22Rv1 (cell line): Measurements from ENCODE around the gene COPS9.
A peak's percentile ranks its signal among the peaks of the same experiment; 100 is the strongest.

Source experiments
- H3K27ac ChIP-seq: fragments of 450-650 bp; 2 replicates; pipeline ENCODE4 v1.5.1; 2017
- ZFX ChIP-seq: fragments of 450-650 bp; IDR thresholded peaks from 2 replicates; pipeline ENCODE4 v1.6.1; 2017; ENCODE audit warnings: antibody characterized with exemption, borderline replicate concordance
- TF ChIP-seq, protein P1 (sequence below): fragments of 450-650 bp; IDR thresholded peaks from 2 replicates; pipeline ENCODE4 v1.5.1; 2017; ENCODE audit warnings: mild to moderate bottlenecking

Gene COPS9

DNA sequence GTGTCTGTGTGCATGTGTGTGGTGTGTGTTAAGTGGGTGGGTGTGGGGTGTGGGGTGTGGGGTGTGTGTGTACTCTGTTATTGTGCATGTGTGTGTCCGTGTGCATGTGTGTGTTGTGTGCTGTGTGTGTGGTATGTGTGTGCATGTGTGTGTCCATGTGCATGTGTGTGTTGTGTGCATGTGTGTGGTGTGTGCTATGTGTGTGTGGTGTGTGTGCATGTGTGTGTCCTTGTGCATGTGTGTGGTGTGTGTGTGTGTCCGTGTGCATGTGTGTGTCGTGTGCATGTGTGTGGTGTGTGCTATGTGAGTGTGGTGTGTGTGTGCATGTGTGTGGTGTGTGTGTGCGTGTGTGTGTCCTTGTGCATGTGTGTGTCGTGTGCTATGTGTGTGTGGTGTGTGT is 11.3 kb upstream of the COPS9 start:
- no peak overlapping the region for H3K27ac ChIP-seq
- TF ChIP-seq, protein P1, sequence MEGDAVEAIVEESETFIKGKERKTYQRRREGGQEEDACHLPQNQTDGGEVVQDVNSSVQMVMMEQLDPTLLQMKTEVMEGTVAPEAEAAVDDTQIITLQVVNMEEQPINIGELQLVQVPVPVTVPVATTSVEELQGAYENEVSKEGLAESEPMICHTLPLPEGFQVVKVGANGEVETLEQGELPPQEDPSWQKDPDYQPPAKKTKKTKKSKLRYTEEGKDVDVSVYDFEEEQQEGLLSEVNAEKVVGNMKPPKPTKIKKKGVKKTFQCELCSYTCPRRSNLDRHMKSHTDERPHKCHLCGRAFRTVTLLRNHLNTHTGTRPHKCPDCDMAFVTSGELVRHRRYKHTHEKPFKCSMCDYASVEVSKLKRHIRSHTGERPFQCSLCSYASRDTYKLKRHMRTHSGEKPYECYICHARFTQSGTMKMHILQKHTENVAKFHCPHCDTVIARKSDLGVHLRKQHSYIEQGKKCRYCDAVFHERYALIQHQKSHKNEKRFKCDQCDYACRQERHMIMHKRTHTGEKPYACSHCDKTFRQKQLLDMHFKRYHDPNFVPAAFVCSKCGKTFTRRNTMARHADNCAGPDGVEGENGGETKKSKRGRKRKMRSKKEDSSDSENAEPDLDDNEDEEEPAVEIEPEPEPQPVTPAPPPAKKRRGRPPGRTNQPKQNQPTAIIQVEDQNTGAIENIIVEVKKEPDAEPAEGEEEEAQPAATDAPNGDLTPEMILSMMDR = no peak

DNA sequence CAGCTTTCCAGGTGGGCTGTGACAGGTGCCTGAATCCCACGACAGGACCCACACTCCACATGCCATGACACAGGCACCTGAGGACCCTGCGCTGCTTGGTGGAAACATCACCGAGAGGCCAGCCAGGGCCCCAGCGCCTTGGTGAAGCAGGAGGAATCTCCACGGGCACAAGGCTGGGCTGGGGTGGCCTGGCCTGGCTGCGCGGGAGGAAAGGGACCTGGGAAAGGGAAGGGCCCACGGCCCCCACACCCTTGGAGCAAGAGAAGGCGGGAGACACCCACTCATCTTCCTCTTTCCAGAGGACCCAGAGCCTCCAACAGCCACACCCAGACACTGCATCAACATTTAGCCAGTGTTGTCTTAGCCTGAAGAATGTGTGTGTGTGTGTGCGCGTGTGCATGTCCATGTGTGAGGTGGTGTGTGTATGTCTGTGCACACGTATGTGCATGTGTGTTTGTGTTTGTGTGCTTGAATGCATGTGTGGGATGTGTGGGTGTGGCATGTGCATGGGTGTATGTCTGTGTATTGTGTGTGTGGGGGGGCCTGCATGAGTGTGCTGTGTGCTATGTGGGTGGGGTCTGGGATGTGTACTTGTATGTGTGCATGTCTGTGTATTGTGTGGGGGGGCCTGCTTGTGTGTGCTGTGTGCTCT is 10.6 kb upstream of the COPS9 start:
- H3K27ac ChIP-seq = no peak overlapping the region
- TF ChIP-seq, protein P1 = no peak
- TF ChIP-seq ZFX = no peak

DNA sequence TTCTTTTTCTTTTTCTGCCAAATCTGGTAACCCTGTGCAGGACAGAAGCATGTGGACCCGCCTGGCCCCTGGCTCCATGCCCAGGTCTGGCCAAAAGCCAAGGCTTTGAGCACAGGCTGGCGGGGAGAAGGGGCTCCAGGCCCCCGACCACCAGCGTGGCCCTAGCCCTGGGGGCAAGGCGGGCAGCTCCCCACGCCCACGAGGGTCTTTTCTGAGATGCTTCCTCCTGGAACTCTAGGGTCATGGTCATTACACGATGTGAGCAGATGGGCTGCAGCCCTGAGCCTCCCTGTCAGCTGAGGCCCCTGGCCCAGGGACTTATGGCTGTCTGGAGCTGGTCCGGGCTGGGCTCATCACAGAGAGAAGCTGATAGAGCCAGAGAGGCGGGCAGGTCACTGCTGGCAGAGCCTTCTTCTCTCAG is 10.0 kb upstream of the COPS9 start:
- no peak for TF ChIP-seq ZFX
- TF ChIP-seq, protein P1 = no peak
- no peak overlapping the region for H3K27ac ChIP-seq

DNA sequence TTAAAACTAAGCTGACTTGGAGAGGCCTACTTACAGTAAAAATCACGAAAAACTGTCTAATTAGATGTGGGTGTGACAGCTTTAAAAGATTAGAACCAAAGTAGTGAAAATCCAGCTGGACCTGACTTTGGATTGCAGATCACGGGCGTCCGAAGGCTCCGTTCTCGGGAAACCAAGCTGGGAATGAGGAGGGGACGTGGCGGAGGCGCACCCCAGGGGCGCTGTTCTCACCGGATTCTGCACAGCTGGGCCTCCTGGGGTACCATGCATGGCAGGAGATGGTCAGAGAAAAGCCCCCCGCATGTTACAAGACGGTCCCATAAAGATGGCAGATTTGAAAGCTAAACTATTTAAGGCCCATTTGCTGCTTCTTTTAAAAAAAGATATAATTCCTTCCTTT is 9.4 kb upstream of the COPS9 start:
- H3K27ac ChIP-seq = no peak overlapping the region
- TF ChIP-seq, protein P1 = no peak
- no peak for TF ChIP-seq ZFX

DNA sequence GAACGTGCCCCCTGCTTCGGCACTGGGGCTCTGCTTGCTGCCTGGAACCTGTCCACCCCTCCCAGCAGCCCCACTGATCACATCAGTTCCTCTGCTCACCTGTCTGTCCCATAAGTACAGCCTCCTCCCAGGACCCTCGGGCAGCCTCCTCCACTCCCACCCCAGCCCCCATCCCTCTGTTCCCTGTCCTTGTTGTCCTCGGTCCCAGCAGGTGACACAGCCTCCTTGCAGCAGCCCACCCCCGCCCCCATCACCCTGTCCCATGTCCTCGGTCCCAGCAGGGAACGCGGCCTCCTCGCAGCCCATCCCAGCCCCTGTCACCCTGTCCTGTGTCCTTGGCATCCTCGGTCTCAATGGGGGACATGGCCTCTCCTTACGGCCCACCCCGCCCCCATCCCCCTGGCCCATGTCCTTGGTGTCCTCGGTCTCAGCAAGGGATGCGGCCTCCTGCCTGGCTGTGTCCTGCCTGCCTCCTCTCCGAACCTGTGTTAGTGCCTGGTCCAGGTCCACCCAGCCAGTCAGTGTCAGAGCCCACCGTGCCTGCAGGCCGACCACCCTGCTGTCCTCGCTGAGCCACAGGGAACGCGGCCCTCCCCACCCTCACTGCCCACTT is 8.7 kb upstream of the COPS9 start:
- H3K27ac ChIP-seq = no peak overlapping the region
- TF ChIP-seq ZFX = no peak
- TF ChIP-seq, protein P1 = no peak

DNA sequence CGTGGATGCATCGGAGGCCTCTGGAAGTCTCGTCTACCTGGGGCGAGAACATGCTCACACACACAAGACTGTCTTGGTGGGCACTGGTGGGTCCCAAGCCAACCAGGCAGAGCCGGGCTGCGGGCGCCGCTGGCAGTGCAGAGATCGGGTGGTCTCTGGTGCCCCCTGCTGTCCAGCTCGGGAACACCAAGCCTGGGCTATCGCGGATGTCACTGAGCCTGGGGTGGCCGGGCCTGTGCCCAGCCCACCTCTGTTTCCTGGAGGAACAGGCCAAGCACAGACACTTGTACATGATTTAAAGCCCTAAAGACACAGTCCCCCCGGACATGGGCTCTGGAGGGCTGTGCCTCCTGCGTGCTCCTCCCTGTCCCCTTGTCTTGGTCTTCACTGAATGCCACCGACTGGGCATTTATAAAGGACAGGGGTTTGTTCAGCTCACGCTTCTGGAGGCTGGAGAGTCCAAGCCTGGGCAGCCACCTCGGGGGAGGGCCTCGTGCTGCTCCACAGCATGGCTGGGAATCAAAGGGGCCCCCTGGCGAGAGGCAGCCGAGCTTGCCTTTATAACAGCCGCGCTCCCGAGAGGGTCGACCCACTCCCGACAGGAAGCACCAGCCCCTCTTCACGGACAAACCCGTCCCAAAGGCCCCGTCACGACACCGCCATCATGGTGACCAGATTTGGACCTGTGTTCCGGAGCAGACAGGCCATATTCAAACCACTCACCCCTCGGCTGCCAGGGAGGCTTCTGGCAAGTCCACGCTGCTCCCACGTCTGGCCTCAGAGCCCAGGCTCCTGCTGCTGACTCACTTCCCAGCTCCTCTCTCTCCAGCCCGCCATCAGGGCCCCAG is 7.9 kb upstream of the COPS9 start:
- H3K27ac ChIP-seq = no peak overlapping the region
- TF ChIP-seq ZFX = no peak
- TF ChIP-seq, protein P1 = peak; percentile 90

DNA sequence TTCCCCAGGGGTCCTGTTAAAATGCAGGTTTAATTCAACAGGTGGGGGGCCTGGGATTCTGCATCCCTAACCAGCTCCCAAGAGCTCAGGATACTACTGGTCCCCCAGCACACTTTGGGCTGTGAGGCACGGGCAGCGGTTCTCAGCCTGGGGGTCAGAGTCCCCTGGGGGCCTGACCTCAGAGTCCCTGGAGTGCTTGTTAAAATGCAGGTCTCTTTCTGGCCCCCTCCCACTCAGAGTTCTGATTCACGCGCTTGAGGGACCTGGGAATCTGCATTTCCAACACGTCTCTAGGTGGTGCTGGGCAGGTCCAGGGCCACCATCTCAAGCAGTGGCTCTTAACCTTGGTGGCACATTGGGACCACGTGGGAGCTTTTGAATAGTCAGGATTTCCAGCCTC is 7.2 kb upstream of the COPS9 start:
- TF ChIP-seq ZFX = no peak
- TF ChIP-seq, protein P1 = no peak
- no peak overlapping the region for H3K27ac ChIP-seq
